ENCODE data around the gene RPP25.
A peak's percentile ranks its signal among the peaks of the same experiment; 100 is the strongest.

Gene RPP25, protein sequence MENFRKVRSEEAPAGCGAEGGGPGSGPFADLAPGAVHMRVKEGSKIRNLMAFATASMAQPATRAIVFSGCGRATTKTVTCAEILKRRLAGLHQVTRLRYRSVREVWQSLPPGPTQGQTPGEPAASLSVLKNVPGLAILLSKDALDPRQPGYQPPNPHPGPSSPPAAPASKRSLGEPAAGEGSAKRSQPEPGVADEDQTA

DNA sequence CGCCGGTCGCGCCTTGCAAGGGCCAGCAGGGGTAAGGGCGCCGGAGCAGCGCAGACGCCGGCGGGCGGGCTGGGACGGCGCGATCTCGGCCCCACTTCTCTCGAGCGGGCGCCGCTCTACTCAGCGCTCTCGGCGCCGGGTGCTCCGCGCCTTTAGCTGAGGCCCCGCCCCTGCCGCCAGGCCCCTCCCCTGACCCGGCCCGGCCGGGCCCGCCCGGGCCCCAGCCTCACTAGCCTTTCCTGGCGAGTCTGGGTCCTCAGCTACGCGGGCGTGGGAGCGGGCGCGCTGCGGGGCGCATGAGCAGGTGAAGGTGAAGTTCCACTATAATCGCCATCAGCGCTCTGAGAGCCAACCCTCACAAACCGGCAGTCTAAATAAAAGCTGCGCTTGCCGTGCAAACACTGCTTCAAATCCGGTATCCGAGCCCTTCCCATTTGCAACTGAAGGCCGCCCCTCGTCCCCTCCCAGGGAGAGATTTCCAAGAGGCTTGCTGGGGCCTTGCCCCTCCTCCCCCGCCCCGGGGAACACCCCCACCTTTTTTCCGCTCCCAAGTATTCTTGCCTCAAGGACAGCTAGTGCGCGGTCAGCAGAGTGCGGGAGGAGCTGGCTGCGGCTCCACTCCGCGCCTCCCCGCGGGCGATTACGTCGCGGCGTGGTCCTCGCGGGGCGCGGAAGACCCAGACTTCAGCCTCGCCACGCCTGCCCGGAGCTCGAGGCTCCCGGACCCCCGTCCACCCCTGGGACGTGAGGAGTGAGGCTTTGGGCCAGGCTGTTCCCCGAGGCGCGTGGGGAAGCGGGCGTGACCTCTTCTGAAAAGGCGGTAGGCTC lies at the start of gene RPP25:
Gene RPP25 (minus strand): TSS at position 125 of the 828 bp plus-strand sequence. CDS start 189 bp downstream, outside the sequence.
- peak; percentile 77 for DNase-seq

DNA sequence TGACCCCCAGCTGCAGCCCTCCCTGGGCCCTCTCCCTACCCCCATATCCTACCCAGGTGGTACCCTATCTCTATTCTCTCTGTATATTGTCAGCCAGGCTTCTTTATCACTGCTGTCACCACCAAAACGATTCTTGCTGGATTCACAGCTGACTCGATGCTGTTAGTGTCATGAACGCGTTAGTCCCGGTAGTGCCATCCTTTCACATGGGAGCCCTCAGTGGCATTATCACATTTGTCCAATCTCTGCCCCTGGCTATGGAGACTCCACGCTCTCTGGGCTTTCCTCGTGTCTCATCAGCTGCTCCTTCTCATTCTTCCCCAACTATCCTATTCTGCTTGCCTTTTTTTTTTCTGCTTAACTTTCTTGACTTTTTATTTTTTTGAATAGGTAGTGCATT lies 45.8 kb upstream of the RPP25 start:
- DNase-seq: no peak

DNA sequence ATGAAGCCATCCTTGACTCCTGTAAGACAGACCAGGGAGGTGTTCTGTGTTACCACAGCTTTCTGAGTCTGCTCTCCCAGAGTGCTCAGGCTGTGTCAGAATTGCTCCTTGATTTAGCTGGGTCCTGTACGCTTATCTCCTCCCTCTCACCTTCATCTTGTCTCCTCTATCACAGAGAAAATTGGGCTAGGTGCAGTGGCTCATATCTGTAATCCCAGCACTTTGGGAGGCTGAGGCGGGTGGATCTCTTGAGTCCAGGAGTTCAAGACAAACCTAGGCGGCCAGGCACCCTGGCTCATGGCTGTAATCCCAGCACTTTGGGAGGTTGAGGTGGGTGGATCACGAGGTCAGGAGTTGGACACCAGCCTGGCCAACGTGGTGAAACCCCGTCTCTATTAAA lies 44.7 kb upstream of the RPP25 start:
- no peak for DNase-seq

DNA sequence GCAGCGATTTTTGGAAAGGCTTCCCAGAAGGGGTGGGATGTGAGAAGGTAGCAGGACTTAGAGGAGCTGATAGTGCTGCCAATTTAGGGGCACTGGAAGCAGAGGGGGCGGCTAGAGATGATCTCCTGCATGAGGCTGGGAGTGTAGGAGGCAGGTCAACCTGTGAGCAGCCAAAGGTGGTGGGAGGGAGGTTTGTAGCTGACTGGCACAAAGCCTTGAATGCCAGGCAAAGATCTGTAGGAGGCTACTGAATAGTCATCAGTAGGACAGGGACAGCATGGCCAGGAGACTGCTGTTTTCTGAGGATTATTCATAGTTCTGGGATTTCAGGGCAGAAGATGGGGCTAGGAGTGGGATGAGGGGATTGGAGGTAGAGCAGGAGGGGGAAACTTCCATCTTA lies 41.0 kb upstream of the RPP25 start:
- DNase-seq: no peak

DNA sequence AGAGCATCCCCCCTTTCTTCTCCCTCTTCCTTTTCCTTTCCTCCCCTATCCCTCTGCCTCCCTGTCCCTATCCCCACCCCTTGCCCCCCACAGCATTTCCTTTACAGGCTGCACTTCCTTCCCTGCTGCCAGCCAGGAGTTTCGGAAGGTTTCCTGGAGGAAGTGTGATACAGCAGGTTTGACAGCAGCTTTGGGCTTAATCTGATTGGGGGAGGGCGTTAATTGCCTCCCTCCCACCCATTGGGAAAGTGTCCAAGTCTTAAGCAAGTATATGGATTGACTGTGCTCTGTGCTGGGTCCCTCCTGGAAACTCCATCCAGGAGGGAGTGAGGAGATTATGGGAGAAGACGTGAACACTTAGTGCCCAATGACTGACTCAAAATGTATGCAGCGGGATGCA lies 40.6 kb upstream of the RPP25 start:
- no peak for DNase-seq

DNA sequence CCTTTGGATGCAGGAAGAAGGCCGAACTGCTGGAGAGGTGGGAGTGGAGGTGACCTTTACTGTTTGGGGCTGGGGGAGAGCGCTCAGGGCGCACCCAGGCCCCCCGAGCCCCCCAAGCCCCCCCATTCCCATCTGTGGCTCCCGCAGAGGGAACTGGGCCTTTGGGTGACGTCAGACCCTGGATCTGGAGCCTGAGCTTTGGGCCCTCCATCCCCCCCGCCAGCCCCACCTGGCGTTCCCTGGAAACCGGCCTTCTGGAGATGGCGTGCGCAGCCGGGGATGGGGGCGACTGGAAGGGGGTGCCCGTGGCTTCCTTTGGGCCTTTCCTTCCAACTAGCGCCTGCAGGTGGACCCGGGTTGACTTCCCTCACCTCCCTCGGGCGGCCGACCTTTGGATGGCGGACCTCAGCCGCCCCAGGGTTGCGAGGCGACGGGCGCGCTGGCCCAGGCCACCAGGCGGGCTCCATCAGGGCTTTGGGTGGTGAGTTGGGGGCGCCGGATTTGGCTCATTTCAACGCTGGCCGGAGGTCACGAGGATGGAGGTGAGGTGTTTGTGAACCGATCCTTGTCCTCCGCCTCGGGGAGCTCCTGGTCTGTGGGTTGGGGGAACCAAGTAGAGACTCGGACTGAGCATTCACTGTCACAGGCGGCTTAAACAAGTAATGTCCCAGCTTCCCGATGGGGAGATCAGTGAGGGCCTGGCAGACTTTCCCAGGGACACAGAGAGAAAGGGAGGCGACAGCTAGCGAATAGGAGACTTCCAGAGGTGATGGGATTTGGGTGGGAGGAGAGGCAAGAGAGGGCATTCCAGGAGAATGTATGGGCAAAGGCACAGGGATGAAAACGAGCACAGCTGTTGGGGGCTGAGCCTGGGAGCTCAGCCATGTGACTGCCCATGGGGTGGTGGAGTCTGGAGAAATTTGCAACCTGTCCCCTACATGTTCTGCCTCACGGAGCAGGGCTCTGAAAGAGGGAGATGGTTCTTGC lies 39.5 kb upstream of the RPP25 start:
- no peak for DNase-seq

DNA sequence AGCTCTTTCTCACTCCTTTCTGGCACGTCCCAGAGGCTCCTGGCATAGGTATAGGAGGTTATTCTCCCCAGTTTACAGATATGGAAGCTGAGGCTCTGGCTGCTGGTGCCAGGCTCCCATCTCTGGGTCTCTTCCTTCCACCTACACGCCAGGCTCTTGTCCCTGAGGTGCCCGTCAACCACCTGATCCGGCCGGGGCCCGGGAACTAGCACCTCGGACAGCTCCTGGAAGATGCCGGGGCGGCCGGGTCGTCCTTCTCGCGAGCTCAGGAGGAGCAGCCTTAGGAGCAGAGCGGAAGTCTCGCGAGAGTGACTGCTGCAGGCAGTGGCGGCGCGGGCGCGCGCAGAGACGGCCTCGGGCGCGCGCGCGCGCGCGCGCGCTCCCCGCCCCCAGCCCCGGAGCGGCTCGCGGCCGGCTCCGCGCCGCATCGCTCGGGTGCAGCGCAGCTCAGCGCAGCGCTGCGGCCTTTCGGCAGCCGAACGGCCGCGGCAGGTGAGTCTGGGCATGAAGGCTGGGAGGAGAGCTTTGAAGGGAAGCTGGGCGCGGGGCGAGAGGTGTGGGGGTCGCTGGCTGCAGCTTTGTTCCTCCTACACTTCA lies 38.7 kb upstream of the RPP25 start, which contains the start of gene SCAMP5:
Gene SCAMP5 (plus strand): TSS at position 382 of the 597 bp plus-strand sequence. CDS start 16,277 bp downstream, outside the sequence.
- DNase-seq: peak; percentile 99

DNA sequence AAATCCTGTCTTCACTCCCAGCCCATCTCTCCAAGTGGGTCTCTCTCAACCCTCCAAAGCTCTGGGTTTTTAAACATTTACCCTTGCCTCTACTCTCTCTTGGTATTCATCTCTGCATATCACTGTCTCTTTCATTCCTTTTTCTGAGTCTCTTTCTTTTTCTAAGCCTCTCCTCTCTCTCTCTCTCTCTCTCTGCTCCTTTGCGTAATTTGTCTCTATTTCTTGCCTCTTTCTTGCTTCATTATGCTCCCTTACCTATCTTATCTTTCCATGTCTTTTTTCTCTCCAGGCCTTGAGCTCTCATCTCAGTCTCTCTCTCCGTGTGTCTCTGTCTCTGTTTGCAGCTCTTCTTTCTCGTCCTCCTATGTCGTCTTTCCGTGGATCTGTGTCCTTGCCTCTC lies 38.1 kb upstream of the RPP25 start:
- DNase-seq: no peak

DNA sequence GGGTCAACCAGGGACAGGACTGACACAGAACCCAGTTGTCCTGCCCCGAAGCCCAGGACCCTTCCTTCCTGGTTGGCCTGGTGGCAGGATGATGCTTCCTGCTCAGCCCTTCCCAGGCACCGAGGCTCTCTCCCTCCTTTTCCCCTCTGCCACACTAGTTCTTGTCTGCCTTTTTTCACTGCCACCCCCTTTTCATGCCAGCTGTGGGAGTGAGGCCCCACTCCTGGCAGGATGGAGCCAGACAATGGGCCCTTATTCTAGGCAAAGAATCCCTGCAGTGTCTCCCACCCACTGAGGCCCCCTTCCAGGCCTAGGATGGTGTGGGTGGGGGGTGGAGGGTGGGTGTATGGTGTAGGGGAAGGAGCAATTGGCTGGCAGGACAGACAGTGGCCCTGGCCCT lies 37.7 kb upstream of the RPP25 start:
- no peak for DNase-seq

DNA sequence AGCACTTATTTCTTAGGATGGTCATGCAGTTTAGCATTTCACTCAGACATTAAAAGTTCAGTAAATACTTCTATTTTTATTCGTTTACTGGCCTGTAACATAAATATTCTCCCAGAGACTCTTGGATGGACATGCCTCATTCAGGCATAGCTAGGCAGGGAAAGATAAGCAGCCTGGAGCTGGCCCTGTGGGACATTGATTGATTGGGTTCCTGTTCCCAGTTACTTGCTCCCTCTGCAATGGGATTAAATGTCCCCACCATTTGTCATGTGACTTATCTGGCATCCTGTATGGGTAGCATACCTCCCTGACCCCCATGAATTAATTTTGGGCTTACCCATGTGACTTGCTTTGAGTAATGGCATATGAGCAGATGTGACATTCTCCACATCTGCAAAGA lies 36.0 kb upstream of the RPP25 start:
- no peak for DNase-seq

DNA sequence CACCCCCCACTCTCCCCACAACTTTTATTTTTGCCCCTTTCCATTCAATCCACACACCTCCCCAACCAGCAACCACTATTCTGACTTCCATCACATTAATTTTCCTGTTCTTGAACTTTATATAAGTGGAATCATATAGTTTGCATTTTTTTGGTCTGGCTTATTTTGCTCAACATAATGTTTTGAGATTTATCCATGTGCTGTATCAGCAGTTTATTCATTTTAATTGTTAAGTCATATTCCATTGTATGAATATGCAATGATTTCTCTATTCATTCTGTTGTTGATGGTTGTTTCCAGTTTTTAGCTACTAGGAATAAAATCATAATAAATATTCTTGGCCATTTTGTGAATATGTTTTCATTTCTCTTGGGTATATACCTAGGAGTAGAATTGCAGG lies 33.0 kb upstream of the RPP25 start:
- DNase-seq: no peak

DNA sequence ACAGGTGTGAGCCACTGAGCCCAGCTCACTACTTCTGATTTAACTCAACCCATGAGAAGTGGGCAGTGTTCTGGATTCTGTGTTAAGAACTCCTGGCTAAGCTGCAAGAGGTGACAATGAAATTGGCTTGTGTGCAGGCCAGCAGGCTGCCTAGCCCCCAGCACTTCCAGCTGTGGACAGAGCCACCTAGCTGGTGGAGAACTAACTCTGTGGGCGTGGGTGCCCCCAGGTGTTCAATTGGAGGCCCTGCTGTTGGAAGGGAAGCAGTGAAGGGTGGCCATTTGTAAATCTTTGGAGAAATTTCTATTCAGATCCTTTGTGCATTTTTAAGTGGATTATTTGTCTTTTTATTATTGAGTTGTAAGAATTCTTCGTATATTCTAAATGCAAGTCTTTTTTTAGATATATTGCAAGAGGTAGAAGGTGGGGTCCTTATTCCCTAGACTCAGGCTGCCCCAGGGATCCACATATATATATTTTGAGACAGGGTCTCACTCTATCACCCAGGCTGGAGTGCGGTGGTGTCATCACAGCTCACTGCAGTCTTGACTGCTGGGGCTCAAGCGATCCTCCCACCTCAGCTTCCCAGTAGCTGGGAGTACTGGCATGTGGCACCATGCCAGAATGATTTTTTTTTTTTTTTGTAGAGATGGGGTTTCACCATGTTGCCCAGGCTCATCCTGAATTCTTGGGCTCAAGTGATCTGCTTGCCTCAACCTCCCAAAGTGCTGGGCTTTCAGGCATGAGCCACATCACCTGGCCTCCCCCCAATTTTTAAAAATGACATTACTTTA lies 31.6 kb upstream of the RPP25 start:
- peak; percentile 79 for DNase-seq

DNA sequence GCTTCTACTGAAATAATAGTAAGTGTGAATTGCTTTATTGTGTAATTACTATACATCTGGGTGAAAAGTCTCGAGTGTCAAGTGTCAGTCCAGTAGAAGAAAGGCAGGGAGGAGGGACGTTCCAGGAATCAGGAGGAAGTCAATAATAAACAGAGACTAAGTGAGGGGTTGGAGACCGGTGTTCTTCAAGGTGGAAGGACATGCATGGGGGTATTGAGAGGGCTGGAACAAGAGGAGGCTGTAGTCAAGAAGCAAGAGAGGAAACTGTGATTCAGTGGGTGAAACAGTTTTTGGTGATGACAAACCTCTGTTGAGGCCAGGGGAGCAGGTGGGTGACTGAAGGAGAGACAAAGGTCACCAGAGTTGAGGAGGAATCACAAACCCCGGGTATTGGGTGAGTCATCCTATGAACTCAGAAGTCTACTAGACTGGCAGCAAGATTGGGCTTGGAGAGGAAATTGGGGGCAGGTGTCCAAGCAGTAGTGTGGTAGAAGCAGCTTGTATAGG lies 27.2 kb upstream of the RPP25 start:
- no peak for DNase-seq

DNA sequence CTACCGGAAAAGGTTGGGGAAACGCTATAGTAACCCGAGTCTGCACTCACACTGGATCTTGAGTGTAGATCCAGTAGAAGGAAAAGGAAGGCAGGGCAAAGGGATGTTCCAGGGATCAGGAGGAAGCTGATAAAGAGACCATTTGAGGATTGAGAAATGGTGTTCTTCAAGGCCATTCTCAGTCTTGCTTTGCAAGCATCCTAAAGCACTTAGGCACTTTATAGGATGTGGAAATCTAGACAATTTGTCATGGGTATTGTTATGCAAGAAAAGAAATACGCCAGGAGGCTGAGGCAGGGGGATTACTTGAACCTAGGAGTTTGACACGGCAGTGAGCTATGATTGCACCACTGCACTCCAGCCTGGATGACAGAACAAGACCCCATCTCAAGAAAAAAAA lies 25.6 kb upstream of the RPP25 start:
- DNase-seq: no peak

DNA sequence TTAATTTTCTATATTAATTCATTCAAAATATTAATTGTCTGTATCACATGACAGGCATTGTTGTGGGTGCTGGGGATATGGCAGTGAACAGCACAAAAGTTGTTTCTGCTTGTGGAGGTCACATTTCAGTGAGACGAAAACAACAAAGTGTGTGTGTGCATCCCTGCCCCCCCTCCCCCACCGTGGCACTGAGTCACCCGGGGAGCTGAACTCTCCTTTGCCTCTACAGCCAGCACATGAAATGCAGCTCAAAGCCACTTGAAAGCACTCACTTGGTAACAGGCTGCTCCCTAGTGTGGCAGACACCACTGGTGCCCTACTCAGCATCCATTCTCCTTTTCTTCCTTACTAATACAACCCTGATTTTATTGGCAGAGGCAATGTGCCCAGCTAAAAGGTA lies 21.9 kb upstream of the RPP25 start:
- DNase-seq: no peak

DNA sequence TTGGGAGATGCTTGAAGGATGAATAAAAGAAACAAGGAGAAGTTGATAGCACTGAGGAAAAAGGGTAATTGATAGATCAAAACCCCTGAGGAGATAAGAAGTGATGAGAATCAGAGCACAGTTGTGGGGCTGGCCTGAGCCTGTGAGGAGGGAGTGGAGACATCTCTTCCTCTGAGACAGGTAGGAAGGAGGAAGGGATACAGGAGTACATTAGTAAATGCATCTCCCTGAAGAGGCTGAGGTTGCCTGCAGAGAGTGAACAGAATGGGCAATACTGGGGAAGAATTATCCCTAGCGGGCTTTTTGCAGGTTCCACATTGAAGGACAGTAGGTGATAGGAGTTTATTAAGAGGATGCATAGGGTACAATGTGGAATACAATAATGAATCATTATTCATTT lies 21.5 kb upstream of the RPP25 start:
- DNase-seq: no peak

DNA sequence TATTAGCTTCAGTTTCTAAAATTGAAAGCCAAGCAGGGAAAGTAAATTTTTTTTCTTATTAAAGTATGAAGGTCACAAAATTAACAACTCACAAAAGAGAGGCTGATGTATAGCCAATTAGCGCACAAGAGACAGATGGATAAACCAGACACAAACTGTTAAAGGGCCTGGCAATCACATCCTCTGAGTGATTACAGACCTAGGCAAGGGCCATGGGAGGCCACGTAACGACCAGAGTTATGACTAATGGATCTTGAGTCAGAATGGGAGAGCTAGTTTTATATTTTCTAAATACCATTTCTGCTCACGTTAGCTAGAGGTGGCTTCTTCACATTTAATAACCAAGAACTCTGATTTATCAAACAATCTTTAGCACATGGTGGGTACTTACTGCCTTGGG lies 21.0 kb upstream of the RPP25 start:
- no peak for DNase-seq

DNA sequence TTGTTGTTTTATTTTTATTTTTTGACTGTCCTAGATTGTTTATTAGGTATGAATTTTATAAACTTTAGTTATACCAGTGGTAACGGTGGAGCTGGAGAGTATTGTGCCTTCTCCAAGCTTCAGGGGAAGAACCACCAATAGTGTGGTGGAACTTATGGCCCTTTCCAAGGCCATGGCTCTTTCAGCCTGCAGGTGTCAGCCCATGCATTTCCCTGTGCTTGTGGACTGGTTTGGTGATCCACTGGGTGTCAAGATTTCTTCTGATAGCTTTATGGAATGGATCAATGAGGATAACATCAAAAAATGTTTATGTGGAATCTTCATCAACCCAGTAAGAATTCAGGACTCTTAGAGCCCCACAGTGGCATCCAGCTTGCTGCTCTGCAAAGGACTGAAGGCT lies 19.6 kb upstream of the RPP25 start:
- DNase-seq: no peak

DNA sequence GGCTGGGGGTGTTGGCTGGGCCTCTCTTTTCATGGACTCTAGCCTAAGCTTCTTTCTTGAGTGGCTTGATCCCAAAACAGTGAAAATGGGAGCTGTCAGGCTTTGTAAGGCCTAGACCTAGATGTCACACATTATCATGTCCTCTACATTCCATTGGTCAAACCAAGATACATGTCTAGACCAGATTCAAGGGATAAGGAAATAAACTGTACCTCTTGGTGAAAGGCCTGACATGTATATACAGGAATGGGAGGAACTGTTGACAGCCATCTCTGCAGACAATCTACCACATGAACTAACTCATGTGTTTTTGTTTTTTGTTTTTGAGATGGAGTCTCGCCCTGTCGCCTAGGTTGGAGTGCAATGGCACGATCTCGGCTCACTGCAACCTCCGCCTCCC lies 11.1 kb upstream of the RPP25 start:
- DNase-seq: no peak

DNA sequence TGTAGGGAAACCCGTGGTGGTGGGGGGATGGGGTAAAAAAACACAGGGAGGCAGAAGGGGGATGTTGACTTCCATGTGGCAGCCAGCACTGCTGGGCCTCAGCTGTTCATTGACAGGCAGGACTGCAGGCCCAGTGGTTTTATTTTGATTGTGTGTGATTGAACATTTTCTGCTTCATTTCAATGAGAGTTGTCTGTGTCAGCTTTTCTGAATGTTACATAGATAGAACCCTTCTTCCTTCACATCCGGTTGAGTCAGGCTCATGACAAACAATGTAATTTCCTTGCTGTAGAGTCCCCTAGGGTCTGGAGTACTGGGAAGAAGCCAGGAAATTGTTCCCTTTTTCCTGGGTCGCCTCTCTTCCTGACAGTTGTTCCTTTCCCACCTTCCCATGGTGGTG lies 8.2 kb upstream of the RPP25 start:
- no peak for DNase-seq

DNA sequence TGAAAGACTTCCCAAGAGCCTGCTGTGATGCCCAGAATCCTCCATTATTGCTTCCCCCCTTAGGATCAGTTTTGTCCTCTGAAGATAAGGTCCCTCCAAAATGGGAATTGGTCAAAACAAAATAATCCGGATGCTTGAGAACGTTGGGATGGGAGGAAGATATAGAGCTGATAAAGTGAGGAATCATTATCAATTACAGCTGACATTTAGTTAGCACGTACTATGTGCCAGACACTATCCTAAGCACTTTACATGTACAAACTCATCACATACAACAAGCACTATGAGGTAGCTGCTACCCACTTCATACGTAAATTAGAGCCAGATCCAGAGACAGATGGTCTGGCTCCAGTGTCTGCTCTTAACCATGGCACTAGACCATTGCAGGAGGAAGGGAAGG lies 6.6 kb upstream of the RPP25 start:
- no peak for DNase-seq

DNA sequence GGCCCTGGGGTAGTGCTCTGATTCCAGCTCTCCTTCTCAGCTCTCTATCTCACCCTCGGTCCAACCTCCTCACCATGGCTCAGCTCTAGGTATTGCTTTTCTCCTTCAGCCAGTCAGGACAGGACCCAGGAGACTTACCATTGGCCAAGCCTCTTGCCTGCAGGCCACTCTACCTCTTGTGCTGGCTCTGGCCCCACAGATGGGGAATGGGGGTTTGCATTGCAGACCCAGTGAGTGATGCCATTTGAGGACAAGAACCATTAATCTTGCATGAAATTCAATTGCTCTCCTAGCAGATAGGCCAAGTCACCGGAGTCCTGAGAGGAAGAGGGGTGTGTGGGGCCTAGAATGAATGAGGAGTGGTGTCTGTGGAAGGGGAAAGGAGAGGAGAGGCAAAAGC lies 6.1 kb upstream of the RPP25 start:
- no peak for DNase-seq
